Measurements from ENCODE around the gene OR10G7.
"Not testable (repeated sequence)": the region's sequence is repeated elsewhere in the genome, so short reads cannot be mapped to it uniquely, and the experiment has no call there.

Gene OR10G7

DNA sequence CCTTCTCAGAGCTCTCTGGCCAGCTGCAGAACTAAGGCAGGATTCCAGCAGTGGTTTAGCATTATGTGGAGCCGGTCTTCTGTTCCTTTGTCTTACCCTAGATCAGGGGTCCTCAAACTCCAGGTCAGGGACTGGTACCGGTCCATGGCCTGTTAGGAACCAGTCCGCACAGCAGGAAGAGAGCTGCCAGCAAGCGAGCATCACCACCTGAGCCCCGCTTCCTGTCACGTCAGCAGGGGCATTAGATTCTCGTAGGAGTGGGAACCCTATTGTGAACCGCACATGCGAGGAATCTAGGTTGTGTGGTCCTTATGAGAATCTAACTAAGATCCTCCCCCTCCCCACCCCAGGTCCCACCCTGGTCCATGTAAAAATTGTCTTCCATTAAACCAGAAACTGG is 1.6 kb downstream of the OR10G7 start:
- H3K27me3 ChIP-seq (ENCODE audit: insufficient read depth, low read length) = peaks cover 20% of the 10 kb centered on the region; the same call in 1 of the 2 replicates
- H3K4me1 ChIP-seq (ENCODE audit: control insufficient read depth, insufficient read depth, low read length, unreplicated experiment) = no peaks in the 10 kb centered on the region
- no peak overlapping the region for H2AFZ ChIP-seq (ENCODE audit: low read length, unreplicated experiment)
- H3K36me3 ChIP-seq (ENCODE audit: insufficient read depth, low read length) = no peaks in the 10 kb centered on the region
- H3K79me2 ChIP-seq (ENCODE audit: control insufficient read depth, insufficient read depth, low read length, unreplicated experiment) = no peaks in the 10 kb centered on the region
- H3K4me3 ChIP-seq (ENCODE audit: low read depth, low read length) = no peak overlapping the region
- no peak overlapping the region for H3K27ac ChIP-seq (ENCODE audit: low read depth, low read length)

DNA sequence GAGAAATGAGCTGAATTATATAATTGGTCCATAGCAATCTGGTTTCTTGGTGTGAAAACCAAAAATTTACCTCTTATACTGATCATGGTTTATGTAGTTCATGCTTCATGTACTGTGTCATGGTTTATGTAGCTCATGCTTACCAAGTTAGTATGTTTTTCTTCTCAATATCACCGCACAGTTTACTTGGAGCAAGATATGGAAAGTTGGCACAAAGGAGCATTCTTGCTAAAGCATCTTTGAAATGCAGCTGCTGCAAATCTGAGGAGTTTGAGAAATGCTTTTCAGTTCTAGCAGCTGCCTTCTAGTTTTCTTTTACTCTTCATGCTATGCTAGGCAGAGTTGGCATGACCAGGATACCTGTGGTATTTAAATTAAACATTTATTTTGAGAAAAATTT is 4.5 kb downstream of the OR10G7 start:
- Histone ChIP-seq H2AFZ (ENCODE audit: low read length, unreplicated experiment) (no peak overlapping the region), H3K36me3 (ENCODE audit: insufficient read depth, low read length) (no peaks in the 10 kb centered on the region), H3K27me3 (ENCODE audit: insufficient read depth, low read length) (peaks cover 3% of the 10 kb centered on the region; the same call in 1 of the 2 replicates), H3K4me1 (ENCODE audit: control insufficient read depth, insufficient read depth, low read length, unreplicated experiment) (no peaks in the 10 kb centered on the region), H3K4me3 (ENCODE audit: low read depth, low read length) (no peak overlapping the region), H3K27ac (ENCODE audit: low read depth, low read length) (no peak overlapping the region), H3K79me2 (ENCODE audit: control insufficient read depth, insufficient read depth, low read length, unreplicated experiment) (no peaks in the 10 kb centered on the region)

DNA sequence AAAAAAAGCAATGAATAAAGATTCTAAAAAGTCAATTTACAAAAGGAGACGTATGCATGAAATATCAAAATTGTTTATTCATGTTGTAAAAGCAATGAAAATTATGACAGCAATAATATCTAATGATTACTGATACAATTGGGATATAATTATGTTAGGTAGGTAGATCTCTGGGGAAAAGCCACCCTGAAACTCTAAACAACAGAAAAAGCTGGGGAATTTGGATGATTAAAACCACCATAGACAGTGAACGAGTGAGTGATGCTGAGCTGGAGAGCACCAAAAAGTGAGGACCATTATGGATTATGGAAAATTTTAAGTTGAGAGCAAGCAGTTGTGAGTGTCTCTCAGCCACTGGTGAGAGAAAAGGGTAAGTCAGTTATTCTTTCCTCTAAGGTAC is 14.6 kb downstream of the OR10G7 start, which contains the start of gene OR10G8:
Gene OR10G8 (plus strand): TSS at position 301 of the 400 bp plus-strand sequence. CDS start 2,825 bp downstream, outside the sequence.
- Histone ChIP-seq H3K27ac (ENCODE audit: low read depth, low read length) (no peak within 1 kb of the TSS), H3K36me3 (ENCODE audit: insufficient read depth, low read length) (no peaks in the 10 kb centered on the region), H2AFZ (ENCODE audit: low read length, unreplicated experiment) (no peak within 1 kb of the TSS), H3K79me2 (ENCODE audit: control insufficient read depth, insufficient read depth, low read length, unreplicated experiment) (no peaks in the 10 kb centered on the region), H3K27me3 (ENCODE audit: insufficient read depth, low read length) (peaks cover 20% of the 10 kb centered on the region), H3K4me3 (ENCODE audit: low read depth, low read length) (no peak within 1 kb of the TSS), H3K4me1 (ENCODE audit: control insufficient read depth, insufficient read depth, low read length, unreplicated experiment) (no peaks in the 10 kb centered on the region)

DNA sequence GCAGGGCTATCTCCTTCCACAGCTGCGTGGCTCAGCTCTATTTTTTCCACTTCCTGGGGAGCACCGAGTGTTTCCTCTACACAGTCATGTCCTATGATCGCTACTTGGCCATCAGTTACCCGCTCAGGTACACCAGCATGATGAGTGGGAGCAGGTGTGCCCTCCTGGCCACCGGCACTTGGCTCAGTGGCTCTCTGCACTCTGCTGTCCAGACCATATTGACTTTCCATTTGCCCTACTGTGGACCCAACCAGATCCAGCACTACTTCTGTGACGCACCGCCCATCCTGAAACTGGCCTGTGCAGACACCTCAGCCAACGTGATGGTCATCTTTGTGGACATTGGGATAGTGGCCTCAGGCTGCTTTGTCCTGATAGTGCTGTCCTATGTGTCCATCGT is 25.3 kb downstream of the OR10G7 start:
- H3K4me3 ChIP-seq (ENCODE audit: low read depth, low read length); H2AFZ ChIP-seq (ENCODE audit: low read length, unreplicated experiment); H3K4me1 ChIP-seq (ENCODE audit: control insufficient read depth, insufficient read depth, low read length, unreplicated experiment); H3K79me2 ChIP-seq (ENCODE audit: control insufficient read depth, insufficient read depth, low read length, unreplicated experiment); H3K36me3 ChIP-seq (ENCODE audit: insufficient read depth, low read length); H3K27ac ChIP-seq (ENCODE audit: low read depth, low read length): not testable (repeated sequence)
- H3K27me3 ChIP-seq (ENCODE audit: insufficient read depth, low read length) = peaks cover 30% of the 10 kb centered on the region; the same call in 1 of the 2 replicates

DNA sequence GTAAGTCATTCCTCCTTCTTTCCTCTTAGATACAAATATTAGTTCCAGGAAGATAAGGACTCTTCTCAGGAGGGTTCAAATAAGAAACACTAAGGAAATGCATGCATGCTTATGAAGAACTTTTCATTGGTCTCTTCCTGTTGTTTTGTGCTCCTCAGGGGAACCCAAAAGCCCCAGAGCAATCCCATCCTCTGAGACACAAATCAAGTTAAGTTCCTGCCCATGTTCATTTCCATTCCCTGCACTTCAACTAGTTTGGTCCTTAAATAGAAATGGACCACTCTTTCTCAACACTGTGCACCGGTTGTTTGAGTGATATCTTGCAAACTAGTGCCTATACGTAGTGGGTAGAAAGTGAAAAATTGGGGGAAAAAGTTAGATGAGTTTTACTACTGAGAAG is 28.4 kb downstream of the OR10G7 start, which contains the start of gene OR10G4:
Gene OR10G4 (plus strand): TSS at position 301 of the 400 bp plus-strand sequence. CDS start 2,578 bp downstream, outside the sequence.
- Histone ChIP-seq H2AFZ (ENCODE audit: low read length, unreplicated experiment) (no peak within 1 kb of the TSS), H3K36me3 (ENCODE audit: insufficient read depth, low read length) (no peaks in the 10 kb centered on the region)

DNA sequence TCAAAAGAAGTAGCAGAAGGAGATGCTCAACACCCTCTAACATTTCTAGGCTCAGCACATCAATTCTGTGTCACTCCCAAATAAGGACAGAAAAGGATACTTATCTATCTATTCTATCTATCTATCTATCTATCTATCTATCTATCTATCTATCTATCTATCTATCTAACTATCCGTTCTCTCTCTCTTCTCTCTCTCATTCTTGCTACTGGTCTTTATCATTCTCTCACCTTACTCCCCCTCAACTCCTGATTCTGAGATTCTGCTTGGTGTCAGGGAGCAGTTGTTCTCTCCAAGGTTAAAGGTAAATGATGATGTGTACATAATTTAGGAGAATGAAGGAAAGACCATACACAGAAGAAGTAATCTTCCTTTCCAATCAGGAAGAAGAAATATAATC is 46.0 kb downstream of the OR10G7 start, which contains the start of gene OR10G6:
Gene OR10G6 (minus strand): TSS at position 43 of the 400 bp plus-strand sequence. CDS start 0 bp downstream, at position 43.
- H3K4me1 ChIP-seq (ENCODE audit: control insufficient read depth, insufficient read depth, low read length, unreplicated experiment) = no peaks in the 10 kb centered on the region
- H3K27me3 ChIP-seq (ENCODE audit: insufficient read depth, low read length) = 0 out of 2 replicates have a peak, but pooled peaks cover 8% of the 10 kb centered on the region

More for the DNA sequence above, 28.4 kb downstream of the OR10G7 start, which contains the start of gene OR10G4:
- H3K4me1 ChIP-seq (ENCODE audit: control insufficient read depth, insufficient read depth, low read length, unreplicated experiment) = no peaks in the 10 kb centered on the region
- H3K27ac ChIP-seq (ENCODE audit: low read depth, low read length) = no peak within 1 kb of the TSS
- H3K27me3 ChIP-seq (ENCODE audit: insufficient read depth, low read length) = peaks cover 15% of the 10 kb centered on the region; the same call in 1 of the 2 replicates
- no peaks in the 10 kb centered on the region for H3K79me2 ChIP-seq (ENCODE audit: control insufficient read depth, insufficient read depth, low read length, unreplicated experiment)
- no peak within 1 kb of the TSS for H3K4me3 ChIP-seq (ENCODE audit: low read depth, low read length)

More for the DNA sequence above, 46.0 kb downstream of the OR10G7 start, which contains the start of gene OR10G6:
- Histone ChIP-seq H3K36me3 (ENCODE audit: insufficient read depth, low read length) (no peaks in the 10 kb centered on the region), H3K79me2 (ENCODE audit: control insufficient read depth, insufficient read depth, low read length, unreplicated experiment) (no peaks in the 10 kb centered on the region), H3K27ac (ENCODE audit: low read depth, low read length) (no peak within 1 kb of the TSS), H2AFZ (ENCODE audit: low read length, unreplicated experiment) (no peak within 1 kb of the TSS), H3K4me3 (ENCODE audit: low read depth, low read length) (no peak within 1 kb of the TSS)
